Body of pancreas (tissue), 4 donors: ENCODE data around the gene CD14. TPM values are rescaled to one million over a fixed set of nuclear protein-coding genes. Genes with fewer than 3 reads are reported as not detected.
"Not testable (repeated sequence)": the region's sequence is repeated elsewhere in the genome, so short reads cannot be mapped to it uniquely, and the experiment has no call there.

Experiments used
- ATAC-seq: fragments of 150-250 bp; one replicate; pipeline ENCODE4 v1.9.1; 2016
- DNase-seq, 4 donors: peaks; one replicate each; pipeline ENCODE4 v3.0.0-alpha.2; 2019
- H3K27ac ChIP-seq, 4 donors: fragments of 200-600 bp; sonication (generic); 1 replicate in 3 of 4; 2 replicates in 1 of 4; pipeline versions ENCODE4 v1.5.1 to v1.6.1; 2016 to 2019; ENCODE audit warnings: mild to moderate bottlenecking in 1 of 4, mixed read lengths in 1 of 4, moderate library complexity in 1 of 4
- H3K27me3 ChIP-seq, 2 donors: fragments of 200-600 bp; sonication (generic); one replicate each; pipeline ENCODE4 v1.6.0; 2016; ENCODE audit warnings: mild to moderate bottlenecking in 1 of 2
- H3K36me3 ChIP-seq, 2 donors: fragments of 200-600 bp; sonication (generic); replicated peaks in 1 of 2; 2 replicates each; pipeline ENCODE4 v1.5.1; 2016; ENCODE audit warnings: low read depth in 2 of 2; ENCODE audit not compliant: insufficient read depth in 1 of 2
- H3K4me1 ChIP-seq: fragments of 200-600 bp; sonication (generic); one replicate; pipeline ENCODE4 v1.6.0; 2016
- H3K4me3 ChIP-seq, 2 donors: fragments of 200-600 bp; sonication (generic); 1 replicate in 1 of 2; 2 replicates in 1 of 2; pipeline ENCODE4 v1.5.1; 2016 to 2019
- H3K9me3 ChIP-seq, 3 donors: fragments of 200-600 bp; sonication (generic); 1 replicate in 2 of 3; 2 replicates in 1 of 3; pipeline ENCODE4 v1.5.1; 2016
- POLR2A ChIP-seq, 3 donors: fragments of 450-650 bp; IDR thresholded peaks; one replicate each; pipeline ENCODE4 v1.6.1; 2016; ENCODE audit warnings: antibody characterized with exemption in 3 of 3, mild to moderate bottlenecking in 2 of 3
- WGBS, 2 donors: methylation state at CpG; one replicate each; pipeline ENCODE4 v1.1.5; 2017; 5-methylcytosine and 5-hydroxymethylcytosine counted together
- intact Hi-C: fragments of 100-400 bp; cut with DNase I; formaldehyde crosslinking; loops from one replicate; pipeline ENCODE4 v1.15.1; 2023
- total RNA-seq, 2 donors: library from RNA; depleted of rRNA; stranded (reverse); fragments of >200 nt; gene quantifications; one replicate each; pipeline ENCODE4 v1.1.0, GENCODE V29; 2016
- TF ChIP-seq, protein P1 (sequence below), 7 experiments: fragments of 450-650 bp in 4 of 7; fragments of 200-600 bp in 3 of 7; sonication (generic) in 3 of 7; IDR thresholded peaks; one replicate each; pipeline ENCODE4 v1.5.1; 2016 to 2019; ENCODE audit warnings: antibody characterized with exemption in 7 of 7

Gene CD14
- total RNA-seq, 2 donors from 2014 or later, result 19.2 to 62.6 TPM

GRCh38 chr5:140673187-140673976 lies 40.4 kb upstream of the CD14 start, which contains the start of gene DND1:
Gene DND1, minus strand, starts transcription at chr5:140673576. Its CDS starts 34 bp downstream, at chr5:140673542.
- TF ChIP-seq, protein P1, sequence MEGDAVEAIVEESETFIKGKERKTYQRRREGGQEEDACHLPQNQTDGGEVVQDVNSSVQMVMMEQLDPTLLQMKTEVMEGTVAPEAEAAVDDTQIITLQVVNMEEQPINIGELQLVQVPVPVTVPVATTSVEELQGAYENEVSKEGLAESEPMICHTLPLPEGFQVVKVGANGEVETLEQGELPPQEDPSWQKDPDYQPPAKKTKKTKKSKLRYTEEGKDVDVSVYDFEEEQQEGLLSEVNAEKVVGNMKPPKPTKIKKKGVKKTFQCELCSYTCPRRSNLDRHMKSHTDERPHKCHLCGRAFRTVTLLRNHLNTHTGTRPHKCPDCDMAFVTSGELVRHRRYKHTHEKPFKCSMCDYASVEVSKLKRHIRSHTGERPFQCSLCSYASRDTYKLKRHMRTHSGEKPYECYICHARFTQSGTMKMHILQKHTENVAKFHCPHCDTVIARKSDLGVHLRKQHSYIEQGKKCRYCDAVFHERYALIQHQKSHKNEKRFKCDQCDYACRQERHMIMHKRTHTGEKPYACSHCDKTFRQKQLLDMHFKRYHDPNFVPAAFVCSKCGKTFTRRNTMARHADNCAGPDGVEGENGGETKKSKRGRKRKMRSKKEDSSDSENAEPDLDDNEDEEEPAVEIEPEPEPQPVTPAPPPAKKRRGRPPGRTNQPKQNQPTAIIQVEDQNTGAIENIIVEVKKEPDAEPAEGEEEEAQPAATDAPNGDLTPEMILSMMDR (IDR thresholded peaks at IDR 0.05), result no peak
- no peak for TF ChIP-seq POLR2A (IDR thresholded peaks at IDR 0.05)
- intact Hi-C loops, result no loop called here
- ATAC-seq (no peak), DNase-seq (no peak)
- Histone ChIP-seq H3K27ac (no peak within 1 kb of the TSS), H3K4me3 (no peak within 1 kb of the TSS), H3K36me3 (peaks cover 0 to 36% of the 10 kb centered on the region in 2 donors), H3K4me1 (no peaks in the 10 kb centered on the region), H3K9me3 (no peaks in the 10 kb centered on the region), H3K27me3 (no peaks in the 10 kb centered on the region)
- WGBS, 2 donors, result 91% methylated on average over 37 to 41 of the region's 45 CpGs

DNA sequence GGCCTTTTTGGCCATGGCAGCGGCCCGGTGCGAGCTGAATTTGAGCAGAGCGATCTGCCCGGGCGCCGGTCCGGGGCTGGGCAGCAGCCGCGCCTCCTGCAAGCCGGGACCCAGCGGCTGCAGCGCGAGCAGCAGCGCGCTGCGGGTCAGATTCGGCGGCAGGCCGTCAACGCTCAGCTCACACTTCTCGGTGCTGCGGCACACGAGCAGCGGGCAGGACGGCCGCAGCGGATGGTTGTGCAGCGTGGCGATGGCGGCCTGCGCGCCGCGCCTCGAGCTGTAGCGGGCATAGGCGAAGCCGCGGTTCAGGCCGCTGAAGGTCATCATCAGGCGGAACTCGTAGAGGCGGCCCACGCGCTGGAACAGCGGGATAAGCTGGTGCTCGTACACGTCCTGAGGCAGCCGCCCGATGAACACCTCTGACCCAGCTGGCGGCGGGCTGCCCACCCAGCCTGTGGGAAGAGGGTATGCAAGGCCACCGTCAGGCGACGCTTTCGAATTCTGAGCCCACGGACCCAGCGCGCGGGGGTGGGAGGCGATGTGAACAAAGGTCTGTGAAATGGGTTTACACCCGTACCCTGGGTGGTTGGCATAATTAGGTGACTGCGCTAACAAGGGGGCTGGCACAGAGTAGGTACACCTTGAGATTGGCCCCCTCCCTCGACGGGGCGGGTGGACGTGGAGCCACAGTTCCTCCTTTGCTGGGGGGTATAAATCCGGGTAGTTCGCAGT lies 39.6 kb upstream of the CD14 start:
- no peaks in the 10 kb centered on the region for H3K27me3 ChIP-seq
- H3K36me3 ChIP-seq, result peaks cover 0 to 36% of the 10 kb centered on the region in 2 donors
- no peak overlapping the region for H3K4me3 ChIP-seq
- intact Hi-C loops, result no loop called here
- WGBS, 2 donors, result 70 to 80% methylated on average over 15 to 55 of the region's 70 CpGs
- ATAC-seq, result peak; percentile 17
- no peaks in the 10 kb centered on the region for H3K4me1 ChIP-seq
- no peak overlapping the region for H3K27ac ChIP-seq
- DNase-seq, result peak; percentile 22 to 64 (median 36)
- no peak for TF ChIP-seq POLR2A (IDR thresholded peaks at IDR 0.05)
- TF ChIP-seq, protein P1 (IDR thresholded peaks at IDR 0.05), result no peak
- no peaks in the 10 kb centered on the region for H3K9me3 ChIP-seq

GRCh38 chr5:140671472-140672125 lies 38.6 kb upstream of the CD14 start:
- TF ChIP-seq, protein P1 (IDR thresholded peaks at IDR 0.05), result no peak
- no peak for TF ChIP-seq POLR2A (IDR thresholded peaks at IDR 0.05)
- intact Hi-C loops, result no loop called here
- no peak for DNase-seq
- ATAC-seq, result no peak
- no peak overlapping the region for H3K4me3 ChIP-seq
- H3K27me3 ChIP-seq, result no peaks in the 10 kb centered on the region
- H3K27ac ChIP-seq, result no peak overlapping the region
- H3K9me3 ChIP-seq, result no peaks in the 10 kb centered on the region
- peaks cover 0 to 28% of the 10 kb centered on the region in 2 donors for H3K36me3 ChIP-seq
- H3K4me1 ChIP-seq, result peaks cover 6% of the 10 kb centered on the region
- 90 to 96% methylated on average over 1 to 4 of the region's 7 CpGs for WGBS, 2 donors

DNA sequence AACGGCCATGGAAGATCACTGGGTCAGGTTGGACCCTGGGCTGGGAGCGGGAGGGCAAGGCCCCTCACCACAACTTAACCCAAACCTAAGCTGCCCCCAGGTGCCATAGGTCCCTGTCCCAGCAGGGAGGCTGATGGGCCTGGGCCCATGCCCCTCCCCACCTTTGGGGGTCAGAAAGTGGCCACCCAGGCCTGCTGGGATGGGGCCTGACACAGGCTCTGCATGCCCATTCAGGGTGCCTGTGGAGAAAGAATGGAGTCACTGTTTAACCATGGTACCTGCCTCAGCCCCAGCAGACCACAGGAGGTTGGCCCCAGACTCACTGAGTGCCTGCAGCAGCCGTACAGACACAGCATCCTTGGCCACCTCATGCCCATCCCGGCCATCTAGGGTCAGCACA lies 38.1 kb upstream of the CD14 start:
- H3K4me3 ChIP-seq, DNase-seq, ATAC-seq, intact Hi-C loops, H3K27me3 ChIP-seq, H3K27ac ChIP-seq, H3K9me3 ChIP-seq: not testable (repeated sequence)
- 85 to 100% methylated on average over 2 of the region's 4 CpGs for WGBS, 2 donors
- Histone ChIP-seq H3K4me1 (peaks cover 11% of the 10 kb centered on the region), H3K36me3 (peaks cover 0 to 25% of the 10 kb centered on the region in 2 donors)
